ENCODE data around the gene ACSM4.
"Not testable (repeated sequence)": the region's sequence is repeated elsewhere in the genome, so short reads cannot be mapped to it uniquely, and the experiment has no call there.

The ACSM4 gene
- total RNA-seq = 0 reads per million in 9 experiments

- H3K36me3 Mint-ChIP-seq (ENCODE audit: insufficient read depth) = no peaks in the 10 kb centered on the region
- H3K27ac Mint-ChIP-seq = no peak within 1 kb of the TSS
- peaks cover 54 to 56% of the 10 kb centered on the region in 2 donors for H3K27me3 Mint-ChIP-seq
- no peak for ATAC-seq (replicated peaks)
- no peak within 1 kb of the TSS for H3K4me3 Mint-ChIP-seq
- no peak for DNase-seq
- H3K4me1 Mint-ChIP-seq (ENCODE audit: low read depth in 2 of 2) = no peaks in the 10 kb centered on the region
- H3K9me3 Mint-ChIP-seq = no peaks in the 10 kb centered on the region
These were observed at the start of gene ACSM4 for GRCh38 chr12:7303772-7304171. Gene ACSM4, plus strand, starts transcription at chr12:7304072. Its CDS starts 260 bp downstream, at chr12:7304332.

- Mint-ChIP-seq H3K27ac (no peak overlapping the region), H3K4me1 (ENCODE audit: low read depth in 2 of 2) (no peaks in the 10 kb centered on the region), H3K4me3 (no peak overlapping the region), H3K27me3 (peaks cover 24 to 27% of the 10 kb centered on the region in 2 donors), H3K36me3 (ENCODE audit: insufficient read depth) (no peaks in the 10 kb centered on the region), H3K9me3 (no peaks in the 10 kb centered on the region)
- DNase-seq = no peak
- ATAC-seq (replicated peaks) = no peak
These were observed 44.8 kb upstream of the ACSM4 start for GRCh38 chr12:7259060-7259459.

- no peaks in the 10 kb centered on the region for H3K4me1 Mint-ChIP-seq (ENCODE audit: low read depth in 2 of 2)
- H3K4me3 Mint-ChIP-seq = no peak overlapping the region
- no peaks in the 10 kb centered on the region for H3K36me3 Mint-ChIP-seq (ENCODE audit: insufficient read depth)
- no peaks in the 10 kb centered on the region for H3K9me3 Mint-ChIP-seq
- no peak overlapping the region for H3K27ac Mint-ChIP-seq
- H3K27me3 Mint-ChIP-seq = peaks cover 14 to 20% of the 10 kb centered on the region in 2 donors
- DNase-seq (no peak), ATAC-seq (replicated peaks) (no peak)
These were observed 39.3 kb upstream of the ACSM4 start for GRCh38 chr12:7264538-7264937.

- Mint-ChIP-seq H3K9me3 (no peaks in the 10 kb centered on the region), H3K36me3 (ENCODE audit: insufficient read depth) (no peaks in the 10 kb centered on the region), H3K27me3 (peaks cover 7 to 14% of the 10 kb centered on the region in 2 donors), H3K4me3 (no peak overlapping the region), H3K27ac (no peak overlapping the region), H3K4me1 (ENCODE audit: low read depth in 2 of 2) (no peaks in the 10 kb centered on the region)
- DNase-seq (no peak), ATAC-seq (replicated peaks) (no peak)
These were observed 38.6 kb upstream of the ACSM4 start for GRCh38 chr12:7265251-7265650.

GRCh38 chr12:7269273-7269672 lies 34.6 kb upstream of the ACSM4 start:
- no peak for DNase-seq
- peaks cover 11 to 19% of the 10 kb centered on the region in 2 donors for H3K27me3 Mint-ChIP-seq

GRCh38 chr12:7271893-7272514 lies 31.9 kb upstream of the ACSM4 start:
- no peak overlapping the region for H3K27ac Mint-ChIP-seq
- peaks cover 11 to 19% of the 10 kb centered on the region in 2 donors for H3K27me3 Mint-ChIP-seq
- ATAC-seq (replicated peaks) (no peak), DNase-seq (no peak)
- no peaks in the 10 kb centered on the region for H3K4me1 Mint-ChIP-seq (ENCODE audit: low read depth in 2 of 2)
- no peak overlapping the region for H3K4me3 Mint-ChIP-seq
- no peaks in the 10 kb centered on the region for H3K9me3 Mint-ChIP-seq
- no peaks in the 10 kb centered on the region for H3K36me3 Mint-ChIP-seq (ENCODE audit: insufficient read depth)

More at GRCh38 chr12:7269273-7269672, 34.6 kb upstream of the ACSM4 start:
- Mint-ChIP-seq H3K27ac (no peak overlapping the region), H3K4me1 (ENCODE audit: low read depth in 2 of 2) (no peaks in the 10 kb centered on the region), H3K4me3 (no peak overlapping the region), H3K36me3 (ENCODE audit: insufficient read depth) (no peaks in the 10 kb centered on the region), H3K9me3 (no peaks in the 10 kb centered on the region)
- ATAC-seq (replicated peaks) = no peak

GRCh38 chr12:7275482-7275881 lies 28.4 kb upstream of the ACSM4 start:
- not testable (repeated sequence) for DNase-seq; H3K27ac Mint-ChIP-seq; ATAC-seq (replicated peaks); H3K4me3 Mint-ChIP-seq; H3K36me3 Mint-ChIP-seq (ENCODE audit: insufficient read depth); H3K9me3 Mint-ChIP-seq; H3K4me1 Mint-ChIP-seq (ENCODE audit: low read depth in 2 of 2)
- H3K27me3 Mint-ChIP-seq = peaks cover 22 to 30% of the 10 kb centered on the region in 2 donors

- Mint-ChIP-seq H3K4me3 (no peak overlapping the region), H3K27ac (no peak overlapping the region), H3K4me1 (ENCODE audit: low read depth in 2 of 2) (no peaks in the 10 kb centered on the region), H3K9me3 (peaks cover 4 to 16% of the 10 kb centered on the region in 2 donors), H3K36me3 (ENCODE audit: insufficient read depth) (no peaks in the 10 kb centered on the region), H3K27me3 (peaks cover 63 to 72% of the 10 kb centered on the region in 2 donors)
- DNase-seq = no peak
- ATAC-seq (replicated peaks) = no peak
These were observed 21.0 kb upstream of the ACSM4 start for GRCh38 chr12:7282844-7283243.

- no peak for ATAC-seq (replicated peaks)
- Mint-ChIP-seq H3K4me3 (no peak overlapping the region), H3K36me3 (ENCODE audit: insufficient read depth) (no peaks in the 10 kb centered on the region), H3K27ac (no peak overlapping the region), H3K4me1 (ENCODE audit: low read depth in 2 of 2) (no peaks in the 10 kb centered on the region), H3K27me3 (peaks cover 36 to 39% of the 10 kb centered on the region in 2 donors), H3K9me3 (peaks cover 6 to 16% of the 10 kb centered on the region in 2 donors)
- no peak for DNase-seq
These were observed 14.1 kb upstream of the ACSM4 start for GRCh38 chr12:7289743-7290142.

- H3K36me3 Mint-ChIP-seq (ENCODE audit: insufficient read depth); ATAC-seq (replicated peaks); H3K27ac Mint-ChIP-seq; H3K4me1 Mint-ChIP-seq (ENCODE audit: low read depth in 2 of 2); DNase-seq; H3K4me3 Mint-ChIP-seq: not testable (repeated sequence)
- Mint-ChIP-seq H3K27me3 (peaks cover 30 to 34% of the 10 kb centered on the region in 2 donors), H3K9me3 (peaks cover 5 to 12% of the 10 kb centered on the region in 2 donors)
These were observed 13.3 kb upstream of the ACSM4 start for GRCh38 chr12:7290588-7290987.

- ATAC-seq (replicated peaks) (no peak), DNase-seq (no peak)
- Mint-ChIP-seq H3K27me3 (peaks cover 25 to 36% of the 10 kb centered on the region in 2 donors), H3K4me1 (ENCODE audit: low read depth in 2 of 2) (no peaks in the 10 kb centered on the region), H3K27ac (no peak overlapping the region), H3K4me3 (no peak overlapping the region), H3K9me3 (peaks cover 0 to 2% of the 10 kb centered on the region in 2 donors), H3K36me3 (ENCODE audit: insufficient read depth) (no peaks in the 10 kb centered on the region)
These were observed 11.6 kb upstream of the ACSM4 start for GRCh38 chr12:7292300-7292699.

GRCh38 chr12:7293670-7294069 lies 10.2 kb upstream of the ACSM4 start:
- DNase-seq (no peak), ATAC-seq (replicated peaks) (no peak)
- no peak overlapping the region for H3K4me3 Mint-ChIP-seq
- no peaks in the 10 kb centered on the region for H3K36me3 Mint-ChIP-seq (ENCODE audit: insufficient read depth)
- peaks cover 0 to 2% of the 10 kb centered on the region in 2 donors for H3K9me3 Mint-ChIP-seq
- H3K27me3 Mint-ChIP-seq = peaks cover 25 to 44% of the 10 kb centered on the region in 2 donors
- H3K27ac Mint-ChIP-seq = no peak overlapping the region
- no peaks in the 10 kb centered on the region for H3K4me1 Mint-ChIP-seq (ENCODE audit: low read depth in 2 of 2)

- Mint-ChIP-seq H3K27me3 (peaks cover 35 to 55% of the 10 kb centered on the region in 2 donors), H3K9me3 (peaks cover 0 to under 1% of the 10 kb centered on the region in 2 donors), H3K36me3 (ENCODE audit: insufficient read depth) (no peaks in the 10 kb centered on the region), H3K27ac (no peak overlapping the region), H3K4me1 (ENCODE audit: low read depth in 2 of 2) (no peaks in the 10 kb centered on the region), H3K4me3 (no peak overlapping the region)
- DNase-seq (no peak), ATAC-seq (replicated peaks) (no peak)
These were observed 8.3 kb upstream of the ACSM4 start for GRCh38 chr12:7295529-7295928.

- no peak for ATAC-seq (replicated peaks)
- Mint-ChIP-seq H3K4me3 (no peak overlapping the region), H3K27ac (no peak overlapping the region), H3K9me3 (no peaks in the 10 kb centered on the region), H3K36me3 (ENCODE audit: insufficient read depth) (no peaks in the 10 kb centered on the region), H3K4me1 (ENCODE audit: low read depth in 2 of 2) (no peaks in the 10 kb centered on the region), H3K27me3 (peaks cover 46 to 60% of the 10 kb centered on the region in 2 donors)
- no peak for DNase-seq
These were observed 6.0 kb upstream of the ACSM4 start for GRCh38 chr12:7297865-7298264.
